HEK293 (cell line): ENCODE results near the gene GALNT11.
A peak's percentile ranks its signal among the peaks of the same experiment; 100 is the strongest.

Experiments
- CTCF ChIA-PET: fragments of 350-600 bp; formaldehyde crosslinking; extraction: SDS; loops from one replicate; lab custom pipeline; 2021; ENCODE audit warnings: antibody characterized with exemption; lab: Yijun Ruan, JAX
- POLR2A ChIA-PET: fragments of 300-600 bp; formaldehyde crosslinking; extraction: SDS; loops from one replicate; lab custom pipeline; 2020; ENCODE audit warnings: antibody characterized with exemption, inconsistent platforms; lab: Yijun Ruan, JAX
- H3K27ac ChIP-seq: fragments of 200-500 bp; sonication (Bioruptor generic); 2 replicates; pipeline ENCODE4 v1.5.1; 2014; ENCODE audit warnings: low read depth, low read length, control low read depth, inconsistent platforms; ENCODE audit errors: extremely low read depth
- H3K36me3 ChIP-seq, 2 experiments: fragments of 200-500 bp in 1 of 2; sonication (Bioruptor generic) in 1 of 2; 1 replicate in 1 of 2; 2 replicates in 1 of 2; pipeline ENCODE4 v1.5.1; 2014 to 2017; ENCODE audit warnings: inconsistent platforms in 2 of 2, low read length in 2 of 2; ENCODE audit not compliant: control insufficient read depth in 2 of 2, insufficient read depth in 1 of 2
- H3K4me1 ChIP-seq: fragments of 200-500 bp; sonication (Bioruptor generic); 2 replicates; pipeline ENCODE4 v1.5.1; 2014; ENCODE audit warnings: mild to moderate bottlenecking, low read length, inconsistent platforms; ENCODE audit not compliant: control insufficient read depth, insufficient read depth
- H3K4me3 ChIP-seq: 2 replicates; pipeline ENCODE4 v1.5.1; 2011; ENCODE audit warnings: low read depth, mild to moderate bottlenecking, control low read depth, low read length, moderate library complexity
- H3K9me3 ChIP-seq: fragments of 200-500 bp; sonication (Bioruptor generic); 2 replicates; pipeline ENCODE4 v1.5.1; 2014; ENCODE audit warnings: low read depth, low read length, inconsistent platforms; ENCODE audit not compliant: control insufficient read depth, insufficient read depth
- GLI4 ChIP-seq: fragments of 450-650 bp; formaldehyde crosslinking; IDR thresholded peaks from 2 replicates; pipeline ENCODE4 v1.5.1; 2016; ENCODE audit warnings: missing biosample characterization, missing genetic modification characterization
- GLIS1 ChIP-seq: fragments of 450-650 bp; formaldehyde crosslinking; IDR thresholded peaks from 2 replicates; pipeline ENCODE4 v1.5.1; 2016; ENCODE audit warnings: missing biosample characterization, missing genetic modification characterization
- HOXC10 ChIP-seq: sonication (generic); formaldehyde crosslinking; IDR thresholded peaks from 2 replicates; pipeline ENCODE4 v1.8.1; 2023; ENCODE audit warnings: mild to moderate bottlenecking, missing genetic modification reagents
- KLF1 ChIP-seq: fragments of 450-650 bp; formaldehyde crosslinking; IDR thresholded peaks from 2 replicates; pipeline ENCODE4 v1.5.1; 2016; ENCODE audit warnings: missing biosample characterization, missing genetic modification characterization
- RBAK ChIP-seq: fragments of 450-650 bp; formaldehyde crosslinking; IDR thresholded peaks from 2 replicates; pipeline ENCODE4 v1.5.1; 2016; ENCODE audit warnings: missing biosample characterization, missing genetic modification characterization
- SCRT1 ChIP-seq: fragments of 450-650 bp; formaldehyde crosslinking; IDR thresholded peaks from 2 replicates; pipeline ENCODE4 v1.5.1; 2016; ENCODE audit warnings: missing biosample characterization, missing genetic modification characterization, borderline replicate concordance
- SCRT2 ChIP-seq: fragments of 450-650 bp; formaldehyde crosslinking; IDR thresholded peaks from 2 replicates; pipeline ENCODE4 v1.5.1; 2016; ENCODE audit warnings: missing biosample characterization, missing genetic modification characterization
- SETDB1 ChIP-seq: IDR thresholded peaks from one replicate; pipeline ENCODE4 v1.6.1; 2017; ENCODE audit warnings: mild to moderate bottlenecking, low read length, moderate library complexity, mixed read lengths; ENCODE audit not compliant: insufficient read length
- ZBTB21 ChIP-seq: fragments of 450-650 bp; formaldehyde crosslinking; IDR thresholded peaks from 2 replicates; pipeline ENCODE4 v1.5.1; 2017; ENCODE audit warnings: missing biosample characterization, missing genetic modification characterization
- ZNF10 ChIP-seq: fragments of 450-650 bp; formaldehyde crosslinking; IDR thresholded peaks from 2 replicates; pipeline ENCODE4 v1.5.1; 2017; ENCODE audit warnings: missing biosample characterization, missing genetic modification characterization
- ZNF155 ChIP-seq: fragments of 450-650 bp; formaldehyde crosslinking; IDR thresholded peaks from 2 replicates; pipeline ENCODE4 v1.5.1; 2016; ENCODE audit warnings: missing biosample characterization, missing genetic modification characterization
- ZNF248 ChIP-seq: fragments of 450-650 bp; formaldehyde crosslinking; IDR thresholded peaks from 2 replicates; pipeline ENCODE4 v1.5.1; 2017; ENCODE audit warnings: missing biosample characterization, missing genetic modification characterization
- ZNF266 ChIP-seq: fragments of 450-650 bp; formaldehyde crosslinking; IDR thresholded peaks from 2 replicates; pipeline ENCODE4 v1.5.1; 2016; ENCODE audit warnings: missing biosample characterization, missing genetic modification characterization, low read depth
- ZNF394 ChIP-seq: fragments of 450-650 bp; formaldehyde crosslinking; IDR thresholded peaks from 2 replicates; pipeline ENCODE4 v1.5.1; 2016; ENCODE audit warnings: missing biosample characterization, missing genetic modification characterization, mild to moderate bottlenecking, moderate library complexity, borderline replicate concordance
- ZNF701 ChIP-seq: fragments of 450-650 bp; formaldehyde crosslinking; IDR thresholded peaks from 2 replicates; pipeline ENCODE4 v1.5.1; 2016; ENCODE audit warnings: missing biosample characterization, missing genetic modification characterization
- ZNF768 ChIP-seq: fragments of 450-650 bp; formaldehyde crosslinking; IDR thresholded peaks from 2 replicates; pipeline ENCODE4 v1.5.1; 2018; ENCODE audit warnings: missing biosample characterization, mild to moderate bottlenecking, missing genetic modification characterization
- ZNF785 ChIP-seq: fragments of 450-650 bp; formaldehyde crosslinking; IDR thresholded peaks from 2 replicates; pipeline ENCODE4 v1.5.1; 2016; ENCODE audit warnings: missing biosample characterization, missing genetic modification characterization
- ZSCAN30 ChIP-seq: fragments of 450-650 bp; IDR thresholded peaks from 2 replicates; pipeline ENCODE4 v1.5.1; 2018; ENCODE audit warnings: missing biosample characterization, mild to moderate bottlenecking, missing genetic modification characterization, moderate library complexity
- TF ChIP-seq, protein P1 (sequence below): fragments of 450-650 bp; formaldehyde crosslinking; IDR thresholded peaks from 2 replicates; pipeline ENCODE4 v1.5.1; 2017; ENCODE audit warnings: missing biosample characterization, missing genetic modification characterization
- TF ChIP-seq, protein P2 (sequence below): fragments of 450-650 bp; formaldehyde crosslinking; IDR thresholded peaks from 2 replicates; pipeline ENCODE4 v1.5.1; 2016; ENCODE audit warnings: missing biosample characterization, missing genetic modification characterization
- TF ChIP-seq, protein P3 (sequence below): fragments of 450-650 bp; formaldehyde crosslinking; IDR thresholded peaks from 2 replicates; pipeline ENCODE4 v1.5.1; 2016; ENCODE audit warnings: missing biosample characterization, missing genetic modification characterization
- TF ChIP-seq, protein P4 (sequence below): fragments of 450-650 bp; formaldehyde crosslinking; IDR thresholded peaks from 2 replicates; pipeline ENCODE4 v1.5.1; 2017; ENCODE audit warnings: missing biosample characterization, missing genetic modification characterization
- TF ChIP-seq, protein P5 (sequence below): fragments of 450-650 bp; formaldehyde crosslinking; conservative IDR thresholded peaks from 2 replicates; pipeline ENCODE4 v1.5.1; 2016; ENCODE audit warnings: low read depth, missing biosample characterization, missing genetic modification characterization
- TF ChIP-seq, protein P6 (sequence below): fragments of 450-650 bp; formaldehyde crosslinking; optimal IDR thresholded peaks from 2 replicates; pipeline ENCODE3; 2016; ENCODE audit warnings: missing biosample characterization, mild to moderate bottlenecking, missing genetic modification characterization

GALNT11 gene

DNA sequence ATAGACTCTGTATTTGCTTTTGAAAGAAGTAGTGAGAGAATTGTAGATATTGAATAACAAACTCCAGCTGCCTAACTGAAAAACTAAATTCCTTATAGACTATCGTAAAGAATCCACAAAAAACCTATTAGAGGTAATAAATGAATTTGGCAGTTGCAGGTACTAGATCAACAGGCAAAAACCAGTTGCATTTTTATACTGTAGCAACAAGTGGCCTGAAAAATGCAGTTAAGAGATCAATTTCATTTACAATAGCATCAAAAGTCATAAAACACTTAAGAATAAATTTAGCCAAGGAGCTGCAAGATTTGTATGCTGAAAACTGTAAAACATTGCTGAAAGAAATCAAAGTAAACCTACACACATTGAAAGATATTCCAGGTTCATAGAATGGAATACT lies 70.3 kb downstream of the GALNT11 start:
- H3K27ac ChIP-seq: no peak overlapping the region
- H3K9me3 ChIP-seq: no peaks in the 10 kb centered on the region
- ChIA-PET CTCF (interaction anchor here (0.5 to 0.6 kb wide), 2 partner anchors 82 to 410 kb away, joined by 3 read pairs; no protein-coding TSS in a partner anchor), POLR2A (no interaction called here)
- no peak for TF ChIP-seq ZNF701
- no peak for TF ChIP-seq SETDB1
- TF ChIP-seq, protein P1, sequence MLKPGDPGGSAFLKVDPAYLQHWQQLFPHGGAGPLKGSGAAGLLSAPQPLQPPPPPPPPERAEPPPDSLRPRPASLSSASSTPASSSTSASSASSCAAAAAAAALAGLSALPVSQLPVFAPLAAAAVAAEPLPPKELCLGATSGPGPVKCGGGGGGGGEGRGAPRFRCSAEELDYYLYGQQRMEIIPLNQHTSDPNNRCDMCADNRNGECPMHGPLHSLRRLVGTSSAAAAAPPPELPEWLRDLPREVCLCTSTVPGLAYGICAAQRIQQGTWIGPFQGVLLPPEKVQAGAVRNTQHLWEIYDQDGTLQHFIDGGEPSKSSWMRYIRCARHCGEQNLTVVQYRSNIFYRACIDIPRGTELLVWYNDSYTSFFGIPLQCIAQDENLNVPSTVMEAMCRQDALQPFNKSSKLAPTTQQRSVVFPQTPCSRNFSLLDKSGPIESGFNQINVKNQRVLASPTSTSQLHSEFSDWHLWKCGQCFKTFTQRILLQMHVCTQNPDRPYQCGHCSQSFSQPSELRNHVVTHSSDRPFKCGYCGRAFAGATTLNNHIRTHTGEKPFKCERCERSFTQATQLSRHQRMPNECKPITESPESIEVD: peak; percentile 68
- peak; percentile 96 for TF ChIP-seq SCRT1 (tag by site-specific recombination)
- TF ChIP-seq SCRT2 (tag by site-specific recombination): peak; percentile 96
- TF ChIP-seq, protein P2, sequence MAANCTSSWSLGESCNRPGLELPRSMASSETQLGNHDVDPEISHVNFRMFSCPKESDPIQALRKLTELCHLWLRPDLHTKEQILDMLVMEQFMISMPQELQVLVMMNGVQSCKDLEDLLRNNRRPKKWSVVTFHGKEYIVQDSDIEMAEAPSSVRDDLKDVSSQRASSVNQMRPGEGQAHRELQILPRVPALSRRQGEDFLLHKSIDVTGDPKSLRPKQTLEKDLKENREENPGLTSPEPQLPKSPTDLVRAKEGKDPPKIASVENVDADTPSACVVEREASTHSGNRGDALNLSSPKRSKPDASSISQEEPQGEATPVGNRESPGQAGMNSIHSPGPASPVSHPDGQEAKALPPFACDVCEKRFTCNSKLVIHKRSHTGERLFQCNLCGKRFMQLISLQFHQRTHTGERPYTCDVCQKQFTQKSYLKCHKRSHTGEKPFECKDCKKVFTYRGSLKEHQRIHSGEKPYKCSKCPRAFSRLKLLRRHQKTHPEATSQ (tag by site-specific recombination): no peak
- no peak for TF ChIP-seq ZSCAN30 (tag by site-specific recombination)
- TF ChIP-seq, protein P3, sequence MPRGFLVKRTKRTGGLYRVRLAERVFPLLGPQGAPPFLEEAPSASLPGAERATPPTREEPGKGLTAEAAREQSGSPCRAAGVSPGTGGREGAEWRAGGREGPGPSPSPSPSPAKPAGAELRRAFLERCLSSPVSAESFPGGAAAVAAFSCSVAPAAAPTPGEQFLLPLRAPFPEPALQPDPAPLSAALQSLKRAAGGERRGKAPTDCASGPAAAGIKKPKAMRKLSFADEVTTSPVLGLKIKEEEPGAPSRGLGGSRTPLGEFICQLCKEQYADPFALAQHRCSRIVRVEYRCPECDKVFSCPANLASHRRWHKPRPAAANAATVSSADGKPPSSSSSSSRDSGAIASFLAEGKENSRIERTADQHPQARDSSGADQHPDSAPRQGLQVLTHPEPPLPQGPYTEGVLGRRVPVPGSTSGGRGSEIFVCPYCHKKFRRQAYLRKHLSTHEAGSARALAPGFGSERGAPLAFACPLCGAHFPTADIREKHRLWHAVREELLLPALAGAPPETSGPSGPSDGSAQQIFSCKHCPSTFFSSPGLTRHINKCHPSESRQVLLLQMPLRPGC (tag by site-specific recombination): no peak
- no peak for TF ChIP-seq ZNF155 (tag by site-specific recombination)
- no peak overlapping the region for H3K4me3 ChIP-seq
- H3K4me1 ChIP-seq: no peaks in the 10 kb centered on the region; the same call in 1 of the 2 replicates
- no peaks in the 10 kb centered on the region for H3K36me3 ChIP-seq

DNA sequence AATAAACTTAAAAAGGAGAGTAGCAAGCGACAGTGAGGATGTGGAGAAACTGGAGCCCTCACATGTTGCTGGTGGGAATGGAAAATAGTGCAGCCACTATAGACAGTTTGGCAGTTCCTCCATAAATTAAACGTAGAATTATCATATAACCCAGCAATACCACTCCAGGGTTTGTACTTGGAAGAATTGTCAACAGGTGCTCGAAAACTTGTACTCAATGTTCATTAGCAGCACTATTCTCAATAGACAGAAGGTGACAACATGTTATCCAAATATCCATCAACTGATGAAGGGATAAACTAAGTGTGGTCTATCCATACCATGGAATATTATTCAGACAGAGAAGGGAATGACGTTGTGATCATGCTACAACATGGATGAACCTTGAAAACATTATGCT lies 71.9 kb downstream of the GALNT11 start:
- ChIA-PET CTCF (no interaction called here), POLR2A (no interaction called here)
- Histone ChIP-seq H3K4me3 (no peak overlapping the region), H3K36me3 (no peaks in the 10 kb centered on the region; a peak in 1 of 3 replicates), H3K4me1 (no peaks in the 10 kb centered on the region; the same call in 1 of the 2 replicates), H3K27ac (no peak overlapping the region), H3K9me3 (no peaks in the 10 kb centered on the region)
- TF ChIP-seq, protein P4, sequence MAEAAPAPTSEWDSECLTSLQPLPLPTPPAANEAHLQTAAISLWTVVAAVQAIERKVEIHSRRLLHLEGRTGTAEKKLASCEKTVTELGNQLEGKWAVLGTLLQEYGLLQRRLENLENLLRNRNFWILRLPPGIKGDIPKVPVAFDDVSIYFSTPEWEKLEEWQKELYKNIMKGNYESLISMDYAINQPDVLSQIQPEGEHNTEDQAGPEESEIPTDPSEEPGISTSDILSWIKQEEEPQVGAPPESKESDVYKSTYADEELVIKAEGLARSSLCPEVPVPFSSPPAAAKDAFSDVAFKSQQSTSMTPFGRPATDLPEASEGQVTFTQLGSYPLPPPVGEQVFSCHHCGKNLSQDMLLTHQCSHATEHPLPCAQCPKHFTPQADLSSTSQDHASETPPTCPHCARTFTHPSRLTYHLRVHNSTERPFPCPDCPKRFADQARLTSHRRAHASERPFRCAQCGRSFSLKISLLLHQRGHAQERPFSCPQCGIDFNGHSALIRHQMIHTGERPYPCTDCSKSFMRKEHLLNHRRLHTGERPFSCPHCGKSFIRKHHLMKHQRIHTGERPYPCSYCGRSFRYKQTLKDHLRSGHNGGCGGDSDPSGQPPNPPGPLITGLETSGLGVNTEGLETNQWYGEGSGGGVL: no peak
- TF ChIP-seq SCRT2 (tag by site-specific recombination) (peak; percentile 67; the same call in 1 of the 2 replicates), ZBTB21 (tag by site-specific recombination) (no peak), KLF1 (tag by site-specific recombination) (no peak), ZNF701 (no peak), ZNF248 (tag by site-specific recombination) (no peak), GLI4 (tag by site-specific recombination) (no peak), ZNF785 (tag by site-specific recombination) (no peak), ZNF768 (no peak), ZNF10 (tag by site-specific recombination) (peak; percentile 81), ZNF266 (tag by site-specific recombination) (no peak), GLIS1 (tag by site-specific recombination) (no peak), HOXC10 (CRISPR knock-in tag) (no peak), RBAK (tag by site-specific recombination) (no peak), SCRT1 (tag by site-specific recombination) (peak; percentile 55; the same call in 1 of the 2 replicates), ZNF394 (tag by site-specific recombination) (no peak)
- TF ChIP-seq, protein P5, sequence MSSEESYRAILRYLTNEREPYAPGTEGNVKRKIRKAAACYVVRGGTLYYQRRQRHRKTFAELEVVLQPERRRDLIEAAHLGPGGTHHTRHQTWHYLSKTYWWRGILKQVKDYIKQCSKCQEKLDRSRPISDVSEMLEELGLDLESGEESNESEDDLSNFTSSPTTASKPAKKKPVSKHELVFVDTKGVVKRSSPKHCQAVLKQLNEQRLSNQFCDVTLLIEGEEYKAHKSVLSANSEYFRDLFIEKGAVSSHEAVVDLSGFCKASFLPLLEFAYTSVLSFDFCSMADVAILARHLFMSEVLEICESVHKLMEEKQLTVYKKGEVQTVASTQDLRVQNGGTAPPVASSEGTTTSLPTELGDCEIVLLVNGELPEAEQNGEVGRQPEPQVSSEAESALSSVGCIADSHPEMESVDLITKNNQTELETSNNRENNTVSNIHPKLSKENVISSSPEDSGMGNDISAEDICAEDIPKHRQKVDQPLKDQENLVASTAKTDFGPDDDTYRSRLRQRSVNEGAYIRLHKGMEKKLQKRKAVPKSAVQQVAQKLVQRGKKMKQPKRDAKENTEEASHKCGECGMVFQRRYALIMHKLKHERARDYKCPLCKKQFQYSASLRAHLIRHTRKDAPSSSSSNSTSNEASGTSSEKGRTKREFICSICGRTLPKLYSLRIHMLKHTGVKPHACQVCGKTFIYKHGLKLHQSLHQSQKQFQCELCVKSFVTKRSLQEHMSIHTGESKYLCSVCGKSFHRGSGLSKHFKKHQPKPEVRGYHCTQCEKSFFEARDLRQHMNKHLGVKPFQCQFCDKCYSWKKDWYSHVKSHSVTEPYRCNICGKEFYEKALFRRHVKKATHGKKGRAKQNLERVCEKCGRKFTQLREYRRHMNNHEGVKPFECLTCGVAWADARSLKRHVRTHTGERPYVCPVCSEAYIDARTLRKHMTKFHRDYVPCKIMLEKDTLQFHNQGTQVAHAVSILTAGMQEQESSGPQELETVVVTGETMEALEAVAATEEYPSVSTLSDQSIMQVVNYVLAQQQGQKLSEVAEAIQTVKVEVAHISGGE (tag by site-specific recombination): no peak
- TF ChIP-seq, protein P6, sequence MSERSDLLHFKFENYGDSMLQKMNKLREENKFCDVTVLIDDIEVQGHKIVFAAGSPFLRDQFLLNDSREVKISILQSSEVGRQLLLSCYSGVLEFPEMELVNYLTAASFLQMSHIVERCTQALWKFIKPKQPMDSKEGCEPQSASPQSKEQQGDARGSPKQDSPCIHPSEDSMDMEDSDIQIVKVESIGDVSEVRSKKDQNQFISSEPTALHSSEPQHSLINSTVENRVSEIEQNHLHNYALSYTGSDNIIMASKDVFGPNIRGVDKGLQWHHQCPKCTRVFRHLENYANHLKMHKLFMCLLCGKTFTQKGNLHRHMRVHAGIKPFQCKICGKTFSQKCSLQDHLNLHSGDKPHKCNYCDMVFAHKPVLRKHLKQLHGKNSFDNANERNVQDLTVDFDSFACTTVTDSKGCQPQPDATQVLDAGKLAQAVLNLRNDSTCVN (tag by site-specific recombination): no peak
